DMS79 (cell line): ENCODE measurements around the gene PMS1.
"Not testable (repeated sequence)": the region's sequence is repeated elsewhere in the genome, so short reads cannot be mapped to it uniquely, and the experiment has no call there.

Experiments used
- DNase-seq: peaks from one replicate; lab custom pipeline; 2025; lab: John Stamatoyannopoulos, UW

The PMS1 gene

DNA sequence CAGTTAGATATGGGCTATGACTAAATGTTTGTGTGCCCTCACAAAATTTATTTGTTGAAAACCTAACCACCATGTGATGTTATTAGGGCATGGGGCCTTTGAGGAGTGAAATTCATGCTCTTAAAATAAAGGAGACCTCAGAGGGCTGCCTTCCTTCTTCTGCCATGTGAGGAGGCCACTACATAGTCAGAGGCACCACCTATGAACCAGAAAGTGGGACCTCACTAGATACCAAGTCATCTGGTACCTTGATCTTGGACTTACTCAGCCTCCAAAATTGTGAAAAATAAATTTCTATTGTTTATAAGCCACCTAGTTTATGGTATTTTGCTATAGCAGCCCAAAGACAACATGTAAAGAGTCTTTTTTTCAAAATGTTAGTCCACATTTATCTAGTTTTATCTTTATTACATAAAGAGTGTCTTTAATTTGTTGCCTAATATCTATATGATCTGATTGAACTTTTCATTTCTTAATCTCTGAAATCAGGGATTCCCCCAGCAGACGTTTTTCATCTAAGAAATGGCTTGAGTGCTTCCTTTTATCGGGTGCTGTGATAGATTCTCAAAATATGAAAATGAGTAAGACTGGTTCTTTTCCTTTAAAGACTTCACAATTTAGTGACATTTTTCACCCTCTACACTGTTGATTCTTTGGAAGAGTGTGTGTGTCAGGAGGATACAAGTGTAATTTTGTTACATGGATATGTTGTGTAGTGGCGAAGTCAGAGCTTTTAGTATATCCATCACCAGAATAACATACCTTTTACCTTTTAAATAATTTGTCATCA, 34.2 kb downstream of the PMS1 start:
- DNase-seq: no peak

DNA sequence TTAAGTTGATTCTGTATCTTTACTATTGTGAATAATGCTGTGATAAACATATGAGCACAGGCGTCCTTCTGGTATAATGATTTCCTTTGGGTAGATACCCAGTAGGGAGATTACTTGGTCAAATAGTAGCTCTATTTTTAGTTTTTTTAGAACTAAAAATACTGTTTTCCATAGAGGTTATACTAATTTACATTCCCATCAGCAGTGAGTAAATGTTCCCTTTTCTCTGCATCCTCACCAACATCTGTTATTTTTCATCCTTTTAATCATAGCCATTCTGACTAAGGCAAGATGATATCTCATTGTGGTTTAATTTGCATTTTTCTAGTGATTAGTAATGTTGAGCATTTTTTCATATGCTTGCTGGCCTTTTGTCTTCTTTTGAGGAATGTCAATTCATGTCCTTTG, 35.1 kb downstream of the PMS1 start:
- DNase-seq: no peak

GRCh38 chr2:189821953-189822748, 37.9 kb downstream of the PMS1 start:
- no peak for DNase-seq

GRCh38 chr2:189824694-189825396, 40.6 kb downstream of the PMS1 start:
- DNase-seq: no peak

- DNase-seq: no peak
These were observed 41.8 kb downstream of the PMS1 start for GRCh38 chr2:189826039-189826438.

- no peak for DNase-seq
These were observed 45.0 kb downstream of the PMS1 start for GRCh38 chr2:189829102-189829833.

DNA sequence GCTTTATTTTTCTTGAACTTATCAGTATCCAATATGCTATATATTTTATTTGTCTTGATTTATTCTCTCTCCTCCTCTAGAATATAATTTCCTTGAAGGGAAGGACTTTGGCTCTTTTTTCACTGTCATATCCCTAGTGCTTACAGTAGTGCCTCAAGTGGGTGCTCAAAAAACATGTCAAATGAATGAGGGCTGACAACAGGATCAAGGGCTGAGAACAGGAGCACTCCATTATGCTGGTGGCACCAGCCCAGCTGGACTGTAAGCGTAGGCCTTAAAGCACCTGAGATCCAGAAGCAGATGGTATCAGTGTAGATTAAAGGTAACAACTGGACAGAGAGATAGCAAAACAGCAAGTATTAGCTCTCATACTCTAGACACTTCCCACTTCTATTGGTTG, 46.3 kb downstream of the PMS1 start:
- DNase-seq: no peak

GRCh38 chr2:189834059-189834458, 49.8 kb downstream of the PMS1 start:
- no peak for DNase-seq

GRCh38 chr2:189834642-189835041, 50.4 kb downstream of the PMS1 start:
- not testable (repeated sequence) for DNase-seq

- DNase-seq: no peak
These were observed 51.8 kb downstream of the PMS1 start for GRCh38 chr2:189835855-189836558.

- DNase-seq: no peak
These were observed 52.4 kb downstream of the PMS1 start for GRCh38 chr2:189836644-189837043.

DNA sequence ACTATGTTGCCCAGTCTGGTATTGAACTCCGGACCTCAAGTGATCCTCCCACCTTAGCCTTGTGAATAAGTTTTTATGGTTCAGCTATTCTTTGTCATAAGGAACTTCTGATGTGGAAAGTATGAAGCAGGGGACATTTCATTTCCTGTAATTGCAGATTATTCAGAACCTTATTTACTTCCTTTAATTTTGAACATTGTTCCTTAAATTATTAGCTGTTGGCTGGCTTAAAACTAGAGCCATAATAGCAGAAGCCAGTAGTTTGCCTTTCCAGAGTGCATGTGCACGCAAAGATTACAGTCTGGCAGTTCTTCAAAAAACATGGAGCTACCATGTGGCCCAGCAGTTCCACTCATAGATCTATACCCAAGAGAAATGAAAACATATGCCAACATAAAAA, 53.1 kb downstream of the PMS1 start:
- no peak for DNase-seq

- no peak for DNase-seq
These were observed 56.8 kb downstream of the PMS1 start for GRCh38 chr2:189841019-189841418.

DNA sequence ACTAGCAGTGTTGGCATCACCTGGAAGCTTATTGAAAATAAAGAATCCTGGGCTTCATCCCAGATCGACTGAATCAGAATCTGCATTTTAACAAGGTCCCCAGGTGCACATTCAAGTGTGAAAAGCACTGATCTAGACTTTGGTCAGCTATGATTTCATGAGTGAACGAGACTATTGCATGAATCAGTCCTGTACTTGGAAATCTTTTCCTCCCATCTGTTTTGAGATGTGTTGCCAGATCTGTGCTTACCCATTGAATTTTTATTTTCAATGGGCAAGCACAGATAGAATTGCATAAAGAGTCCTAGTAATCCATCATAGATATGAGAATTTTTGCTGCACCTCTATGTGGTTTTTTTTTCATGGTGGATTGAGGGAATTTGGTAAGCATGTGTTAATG, 64.0 kb downstream of the PMS1 start:
- no peak for DNase-seq

GRCh38 chr2:189849550-189849949, 65.3 kb downstream of the PMS1 start:
- DNase-seq: no peak

- peak; percentile 32 for DNase-seq
These were observed 67.0 kb downstream of the PMS1 start for GRCh38 chr2:189851174-189851826.

- no peak for DNase-seq
These were observed 69.9 kb downstream of the PMS1 start for GRCh38 chr2:189854187-189854586.

- DNase-seq: no peak
These were observed 70.7 kb downstream of the PMS1 start for GRCh38 chr2:189854940-189855339.

GRCh38 chr2:189858291-189858690, 74.0 kb downstream of the PMS1 start:
- no peak for DNase-seq

- no peak for DNase-seq
These were observed 75.9 kb downstream of the PMS1 start for GRCh38 chr2:189860161-189860560.

- no peak for DNase-seq
These were observed 78.5 kb downstream of the PMS1 start for GRCh38 chr2:189862751-189863150.
